Stomach (tissue), 9 donors: ENCODE measurements around the gene ADAMTS13. TPM values are rescaled to one million over a fixed set of nuclear protein-coding genes. Genes with fewer than 3 reads are reported as not detected.

Experiments used
- DNase-seq, 2 donors: peaks; one replicate each; pipeline versions ENCODE4 v3.0.0 to v3.0.0-alpha.2; 2013 to 2019
- H3K27ac ChIP-seq, 5 donors: fragments of 200-600 bp in 4 of 5; sonication (generic) in 4 of 5; one replicate each; pipeline ENCODE4 v1.5.1; 2013 to 2019; ENCODE audit warnings: mild to moderate bottlenecking in 1 of 5, moderate library complexity in 1 of 5
- H3K27me3 ChIP-seq, 3 donors: fragments of 200-600 bp; sonication (generic); one replicate each; pipeline ENCODE4 v1.5.1; 2017 to 2019; ENCODE audit warnings: mixed run types in 1 of 3
- H3K36me3 ChIP-seq, 4 donors: fragments of 200-600 bp; sonication (generic); 1 replicate in 3 of 4; 2 replicates in 1 of 4; pipeline ENCODE4 v1.5.1; 2016 to 2019
- H3K4me1 ChIP-seq, 4 donors: fragments of 200-600 bp; sonication (generic); one replicate each; pipeline ENCODE4 v1.5.1; 2016 to 2019
- H3K4me3 ChIP-seq, 4 donors: fragments of 200-600 bp; sonication (generic) in 3 of 4; one replicate each; pipeline ENCODE4 v1.5.1; 2016 to 2019; ENCODE audit warnings: mild to moderate bottlenecking in 1 of 4
- H3K9me3 ChIP-seq, 4 donors: fragments of 200-600 bp; sonication (generic); one replicate each; pipeline ENCODE4 v1.5.1; 2016 to 2019
- EP300 ChIP-seq: sonication (generic); formaldehyde crosslinking; IDR thresholded peaks from one replicate; pipeline ENCODE4 v1.6.1; 2017; ENCODE audit warnings: antibody characterized with exemption
- POLR2A ChIP-seq, 4 donors: fragments of 450-650 bp; IDR thresholded peaks; one replicate each; pipeline ENCODE4 v1.6.1; 2016; ENCODE audit warnings: antibody characterized with exemption in 4 of 4, control low read depth in 2 of 4, mild to moderate bottlenecking in 1 of 4, moderate library complexity in 1 of 4
- POLR2AphosphoS5 ChIP-seq, 3 donors: sonication (generic); formaldehyde crosslinking; IDR thresholded peaks; one replicate each; pipeline ENCODE4 v1.6.1; 2016; ENCODE audit warnings: antibody characterized with exemption in 3 of 3
- WGBS, 5 donors: extraction: QIAGEN DNeasy Blood & Tissue Kit in 3 of 5; methylation state at CpG; one replicate each; pipeline versions ENCODE4 v1.1.5 to v1.1.7; 2013 to 2018; 5-methylcytosine and 5-hydroxymethylcytosine counted together
- intact Hi-C: fragments of 100-400 bp; cut with DNase I; formaldehyde crosslinking; loops from one replicate; pipeline ENCODE4 v1.15.1; 2023; ENCODE audit warnings: low total_unique reads
- polyA plus RNA-seq, 3 donors: library from polyadenylated mRNA; stranded (reverse); fragments of 200-250 nt; gene quantifications; one replicate each; pipeline ENCODE4 v1.2.3, GENCODE V29; 2013
- total RNA-seq, 5 donors: library from RNA; depleted of rRNA; stranded (reverse); fragments of >200 nt; gene quantifications; one replicate each; pipeline versions ENCODE4 v1.1.0 to v1.2.3, GENCODE V29; 2014 to 2016
- TF ChIP-seq, protein P1 (sequence below), 7 experiments: fragments of 450-650 bp in 4 of 7; fragments of 200-600 bp in 3 of 7; sonication (generic) in 3 of 7; IDR thresholded peaks; one replicate each; pipeline ENCODE4 v1.5.1; 2016 to 2019; ENCODE audit warnings: antibody characterized with exemption in 7 of 7, control low read depth in 2 of 7, mild to moderate bottlenecking in 1 of 7
- donor health status: healthy with polysubstance abuse.
- donor health status: Bipolar disorder and iron deficiency.
- donor health status: healthy.

ADAMTS13 gene
- total and polyA plus RNA-seq, 8 donors: 4.6 to 19.6 (median 7.5) TPM; not detected in 1

DNA sequence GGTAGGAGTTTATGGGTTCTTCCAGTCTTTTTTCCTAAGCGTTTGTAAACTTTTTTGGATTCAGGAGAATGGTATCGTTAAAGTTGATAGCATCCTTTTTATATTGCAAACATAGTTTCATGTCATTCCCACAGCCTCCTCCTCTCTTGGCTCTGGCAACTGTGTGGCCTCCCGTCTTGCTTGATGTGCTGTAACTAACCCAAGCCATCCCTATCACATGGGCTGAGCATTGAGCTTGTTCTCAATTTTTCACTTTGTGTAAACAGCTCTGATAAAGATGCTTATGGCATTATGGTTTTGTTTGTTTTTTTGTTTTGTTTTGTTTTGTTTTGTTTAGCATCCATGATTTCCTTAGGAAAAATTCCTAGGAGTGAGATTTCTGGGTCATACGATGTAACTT lies 41.4 kb upstream of the ADAMTS13 start:
- peaks cover 14 to 37% (median 22%) of the 10 kb centered on the region in 4 donors for H3K4me1 ChIP-seq
- DNase-seq: no peak
- H3K27me3 ChIP-seq: no peaks in the 10 kb centered on the region
- no peak for TF ChIP-seq EP300
- TF ChIP-seq, protein P1, sequence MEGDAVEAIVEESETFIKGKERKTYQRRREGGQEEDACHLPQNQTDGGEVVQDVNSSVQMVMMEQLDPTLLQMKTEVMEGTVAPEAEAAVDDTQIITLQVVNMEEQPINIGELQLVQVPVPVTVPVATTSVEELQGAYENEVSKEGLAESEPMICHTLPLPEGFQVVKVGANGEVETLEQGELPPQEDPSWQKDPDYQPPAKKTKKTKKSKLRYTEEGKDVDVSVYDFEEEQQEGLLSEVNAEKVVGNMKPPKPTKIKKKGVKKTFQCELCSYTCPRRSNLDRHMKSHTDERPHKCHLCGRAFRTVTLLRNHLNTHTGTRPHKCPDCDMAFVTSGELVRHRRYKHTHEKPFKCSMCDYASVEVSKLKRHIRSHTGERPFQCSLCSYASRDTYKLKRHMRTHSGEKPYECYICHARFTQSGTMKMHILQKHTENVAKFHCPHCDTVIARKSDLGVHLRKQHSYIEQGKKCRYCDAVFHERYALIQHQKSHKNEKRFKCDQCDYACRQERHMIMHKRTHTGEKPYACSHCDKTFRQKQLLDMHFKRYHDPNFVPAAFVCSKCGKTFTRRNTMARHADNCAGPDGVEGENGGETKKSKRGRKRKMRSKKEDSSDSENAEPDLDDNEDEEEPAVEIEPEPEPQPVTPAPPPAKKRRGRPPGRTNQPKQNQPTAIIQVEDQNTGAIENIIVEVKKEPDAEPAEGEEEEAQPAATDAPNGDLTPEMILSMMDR (IDR thresholded peaks at IDR 0.05): no peak
- TF ChIP-seq POLR2A (IDR thresholded peaks at IDR 0.05): no peak
- TF ChIP-seq POLR2AphosphoS5 (IDR thresholded peaks at IDR 0.05): no peak
- WGBS, 5 donors: 75 to 88% (median 84%) methylated on average over 4 of the region's 4 CpGs
- H3K27ac ChIP-seq: no peak overlapping the region
- no peaks in the 10 kb centered on the region for H3K36me3 ChIP-seq
- H3K9me3 ChIP-seq: no peaks in the 10 kb centered on the region
- no peak overlapping the region for H3K4me3 ChIP-seq
- intact Hi-C loops: no loop called here

DNA sequence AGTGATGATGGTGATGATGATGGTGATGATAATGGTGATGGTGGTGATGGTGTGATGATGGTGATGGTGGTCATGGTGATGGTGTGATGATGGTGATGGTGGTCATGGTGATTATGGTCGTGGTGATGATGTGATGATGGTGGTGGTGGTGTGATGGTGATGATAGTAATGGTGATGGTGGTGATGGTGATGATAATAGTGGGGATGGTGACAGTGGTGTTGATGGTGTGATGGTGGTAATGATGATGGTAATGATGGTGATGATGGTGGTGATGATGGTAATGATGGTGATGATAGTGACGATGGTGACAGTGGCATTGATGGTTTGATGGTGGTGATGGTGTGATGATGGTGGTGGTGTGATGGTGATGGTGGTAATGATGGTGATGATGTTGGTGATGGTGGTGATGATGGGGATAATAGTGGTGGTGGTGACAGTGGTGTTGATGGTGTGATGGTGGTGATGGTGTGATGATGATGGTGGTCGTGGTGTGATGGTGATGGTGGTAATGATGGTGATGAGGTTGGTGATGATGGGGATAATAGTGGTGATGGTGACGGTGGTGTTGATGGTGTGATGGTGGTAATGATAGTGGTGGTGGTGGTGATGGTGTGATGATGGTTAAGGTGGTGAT lies 39.5 kb upstream of the ADAMTS13 start:
- intact Hi-C loops: no loop called here
- Histone ChIP-seq H3K27me3 (no peaks in the 10 kb centered on the region), H3K27ac (no peak overlapping the region), H3K4me1 (peaks cover 7 to 29% (median 16%) of the 10 kb centered on the region in 4 donors), H3K4me3 (no peak overlapping the region), H3K36me3 (no peaks in the 10 kb centered on the region), H3K9me3 (no peaks in the 10 kb centered on the region)
- no peak for DNase-seq
- 82 to 95% (median 91%) methylated on average over 4 of the region's 4 CpGs for WGBS, 5 donors
- TF ChIP-seq EP300 (no peak), POLR2A (IDR thresholded peaks at IDR 0.05) (no peak), POLR2AphosphoS5 (IDR thresholded peaks at IDR 0.05) (no peak)
- TF ChIP-seq, protein P1 (IDR thresholded peaks at IDR 0.05): no peak

DNA sequence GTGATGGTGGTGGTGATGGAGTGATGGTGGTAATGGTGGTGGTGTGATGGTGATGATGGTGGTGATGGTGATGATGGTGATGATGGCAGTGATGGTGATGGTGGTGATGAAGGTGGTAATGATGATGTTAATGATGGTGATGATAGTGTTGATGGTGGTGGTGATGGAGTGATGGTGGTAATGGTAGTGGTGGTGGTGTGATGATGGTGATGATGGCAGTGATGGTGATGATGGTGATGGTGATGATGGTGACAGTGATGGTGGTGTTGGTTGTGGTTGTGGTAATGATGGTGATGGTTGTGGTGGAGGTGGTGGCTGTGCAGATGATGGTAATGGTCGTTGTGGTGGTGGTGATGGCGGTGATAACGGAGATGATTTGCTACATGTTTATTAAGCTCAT lies 38.7 kb upstream of the ADAMTS13 start:
- peaks cover 7 to 21% (median 11%) of the 10 kb centered on the region in 4 donors for H3K4me1 ChIP-seq
- no peaks in the 10 kb centered on the region for H3K27me3 ChIP-seq
- no peaks in the 10 kb centered on the region for H3K9me3 ChIP-seq
- WGBS, 5 donors: 86 to 97% (median 90%) methylated on average over 3 of the region's 3 CpGs
- no peak overlapping the region for H3K27ac ChIP-seq
- intact Hi-C loops: no loop called here
- H3K36me3 ChIP-seq: no peaks in the 10 kb centered on the region
- no peak for DNase-seq
- TF ChIP-seq POLR2AphosphoS5 (IDR thresholded peaks at IDR 0.05): no peak
- TF ChIP-seq, protein P1 (IDR thresholded peaks at IDR 0.05): no peak
- TF ChIP-seq EP300: no peak
- no peak for TF ChIP-seq POLR2A (IDR thresholded peaks at IDR 0.05)
- H3K4me3 ChIP-seq: no peak overlapping the region

DNA sequence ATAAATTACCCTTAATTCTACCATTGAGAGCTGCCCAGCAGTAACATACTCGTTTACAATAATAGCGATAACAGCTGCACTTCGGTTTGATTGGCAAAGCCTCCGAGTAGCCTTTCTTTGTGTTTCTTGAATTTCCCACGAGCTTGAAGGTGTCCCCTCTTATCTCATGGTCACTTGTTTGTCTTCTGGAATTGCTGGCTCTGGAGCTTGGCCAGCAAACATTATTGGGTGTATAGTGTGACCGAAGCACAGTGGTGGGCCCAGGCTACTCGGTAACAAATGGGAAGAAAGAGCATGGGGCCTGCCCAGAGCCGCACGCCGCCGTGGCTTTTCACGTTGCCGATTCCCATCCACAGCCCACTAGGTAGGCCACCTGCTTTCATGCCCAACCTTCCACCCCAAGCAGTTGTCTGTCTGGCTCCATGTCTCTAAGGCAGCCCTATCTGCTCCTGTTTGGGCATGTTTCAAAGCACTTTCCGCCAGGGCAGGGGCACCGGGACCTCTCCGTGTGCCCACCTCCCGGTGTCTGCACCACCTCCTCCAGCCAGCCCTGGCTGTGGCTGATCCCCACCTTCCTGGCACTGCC lies 37.3 kb upstream of the ADAMTS13 start:
- intact Hi-C loops: no loop called here
- peaks cover 7 to 16% (median 11%) of the 10 kb centered on the region in 4 donors for H3K4me1 ChIP-seq
- peak in 1 of 3 donors; percentile 48 for TF ChIP-seq POLR2AphosphoS5 (IDR thresholded peaks at IDR 0.05)
- no peak for TF ChIP-seq EP300
- H3K9me3 ChIP-seq: no peaks in the 10 kb centered on the region
- 21 to 70% (median 54%) methylated on average over 16 to 17 of the region's 17 CpGs for WGBS, 5 donors
- H3K27ac ChIP-seq: peak overlapping the region in 3 of 5 donors; percentile 22 to 46 (median 44)
- H3K36me3 ChIP-seq: no peaks in the 10 kb centered on the region
- no peak overlapping the region for H3K4me3 ChIP-seq
- peaks cover 0 to 7% (median 0%) of the 10 kb centered on the region in 3 donors for H3K27me3 ChIP-seq
- peak; percentile 66 to 71 for DNase-seq

DNA sequence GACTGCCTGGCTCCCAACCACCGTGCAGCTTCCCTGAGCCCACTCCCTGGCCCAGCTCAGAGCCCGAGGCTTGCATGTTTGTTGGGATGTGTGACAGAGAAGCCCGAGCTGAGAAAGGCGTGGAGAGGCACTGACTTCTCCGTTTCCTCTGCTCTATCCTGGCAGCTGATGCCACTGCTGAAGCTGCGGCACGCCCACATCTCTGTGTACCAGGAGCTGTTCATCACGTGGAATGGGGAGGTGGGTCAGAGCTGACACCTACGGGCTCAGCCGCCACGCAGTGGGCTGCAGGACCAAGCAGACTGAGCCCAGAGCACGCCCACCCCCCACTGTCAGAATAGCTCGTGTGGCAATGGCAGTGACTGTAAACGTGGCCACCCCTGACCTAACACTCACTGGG lies 36.7 kb upstream of the ADAMTS13 start:
- peak overlapping the region in 3 of 5 donors; percentile 22 to 46 (median 44) for H3K27ac ChIP-seq
- no peaks in the 10 kb centered on the region for H3K9me3 ChIP-seq
- TF ChIP-seq, protein P1 (IDR thresholded peaks at IDR 0.05): no peak
- no peak for TF ChIP-seq POLR2AphosphoS5 (IDR thresholded peaks at IDR 0.05)
- peaks cover 0 to 11% (median 0%) of the 10 kb centered on the region in 3 donors for H3K27me3 ChIP-seq
- no peak overlapping the region for H3K4me3 ChIP-seq
- intact Hi-C loops: no loop called here
- WGBS, 5 donors: 52 to 76% (median 69%) methylated on average over 6 to 14 of the region's 14 CpGs
- H3K4me1 ChIP-seq: peaks cover 7 to 16% (median 11%) of the 10 kb centered on the region in 4 donors
- no peak for DNase-seq
- H3K36me3 ChIP-seq: no peaks in the 10 kb centered on the region
